HepG2 (cell line): Measurements from ENCODE around the gene IDH3G. TPM values are rescaled to one million over a fixed set of nuclear protein-coding genes. Genes with fewer than 3 reads are reported as not detected.

Experiments
- HMG20A ChIP-seq: IDR thresholded peaks from 2 replicates; pipeline ENCODE4 v1.6.1; 2016; ENCODE audit warnings: borderline replicate concordance
- KMT2B ChIP-seq: IDR thresholded peaks from 2 replicates; pipeline ENCODE4 v1.6.1; 2016; ENCODE audit warnings: missing genetic modification reagents, missing compliant biosample characterization
- PAF1 ChIP-seq: IDR thresholded peaks from 2 replicates; pipeline ENCODE4 v1.6.1; 2016; ENCODE audit warnings: missing genetic modification reagents, missing compliant biosample characterization
- PBX3 ChIP-seq: sonication (generic); formaldehyde crosslinking; IDR thresholded peaks from 2 replicates; pipeline ENCODE4 v1.8.1; 2023; ENCODE audit warnings: missing genetic modification reagents, inconsistent platforms, borderline replicate concordance
- RBFOX2 ChIP-seq: fragments of 200-400 bp; formaldehyde crosslinking; IDR thresholded peaks from 2 replicates; pipeline ENCODE4 v1.6.1; 2017; ENCODE audit warnings: low read depth, mild to moderate bottlenecking, low read length
- SIX1 ChIP-seq: sonication (generic); formaldehyde crosslinking; IDR thresholded peaks from 2 replicates; pipeline ENCODE4 v1.4.0; 2020; ENCODE audit warnings: missing genetic modification reagents, borderline replicate concordance
- YEATS4 ChIP-seq: sonication (generic); formaldehyde crosslinking; IDR thresholded peaks from 2 replicates; pipeline ENCODE4 v1.4.0; 2020; ENCODE audit warnings: missing genetic modification reagents, borderline replicate concordance
- ZNF124 ChIP-seq: sonication (generic); formaldehyde crosslinking; IDR thresholded peaks from 2 replicates; pipeline ENCODE4 v1.4.0; 2020; ENCODE audit warnings: missing genetic modification reagents
- ZNF564 ChIP-seq: sonication (generic); formaldehyde crosslinking; IDR thresholded peaks from 2 replicates; pipeline ENCODE4 v1.8.1; 2023; ENCODE audit warnings: mild to moderate bottlenecking, missing genetic modification reagents
- ZNF782 ChIP-seq: sonication (generic); formaldehyde crosslinking; IDR thresholded peaks from 2 replicates; pipeline ENCODE4 v1.4.0; 2020; ENCODE audit warnings: missing genetic modification reagents, mild to moderate bottlenecking, borderline replicate concordance
- ZNF850 ChIP-seq: sonication (generic); formaldehyde crosslinking; conservative IDR thresholded peaks from 2 replicates; pipeline ENCODE4 v1.9.0; 2021; ENCODE audit warnings: mild to moderate bottlenecking, missing genetic modification reagents
- ZNF878 ChIP-seq: sonication (generic); formaldehyde crosslinking; IDR thresholded peaks from 2 replicates; pipeline ENCODE4 v1.8.1; 2023; ENCODE audit warnings: mild to moderate bottlenecking, missing genetic modification reagents, moderate library complexity
- polyA plus RNA-seq, 8 experiments: library from polyadenylated mRNA; depleted of rRNA in 3 of 8; stranded (reverse) in 7 of 8; unstranded in 1 of 8; fragments of >200 nt; fragmentation: Illumina TruSeq in 4 of 8; extraction: Trizol in 4 of 8; gene quantifications; 2 replicates each; pipeline versions ENCODE4 v1.2.1 to v1.2.3, GENCODE V29; 2011 to 2016; ENCODE audit warnings: low read depth in 4 of 8, missing spikeins in 1 of 8, mixed read lengths in 1 of 8; ENCODE audit not compliant: insufficient read depth in 1 of 8
- total RNA-seq, 5 experiments: library from RNA; depleted of rRNA; stranded (reverse); fragments of >200 nt; fragmentation: Illumina TruSeq; extraction: Trizol; gene quantifications; 2 replicates each; pipeline ENCODE4 v1.2.3, GENCODE V29; 2016; ENCODE audit warnings: low read depth in 1 of 5

IDH3G gene
- total and polyA plus RNA-seq, 2 of the 13 experiments (the other 11 are each of a cell fraction or from before 2014, with no cell fraction given) = 18.7 to 35.5 TPM

- peak; percentile 59; the same call in 1 of the 2 replicates for TF ChIP-seq RBFOX2
- TF ChIP-seq KMT2B (CRISPR knock-in tag) = no peak
- no peak for TF ChIP-seq PAF1
- TF ChIP-seq ZNF878 (CRISPR knock-in tag) = no peak
- TF ChIP-seq ZNF124 (CRISPR knock-in tag) = no peak
- no peak for TF ChIP-seq ZNF564 (CRISPR knock-in tag)
- no peak for TF ChIP-seq ZNF850 (CRISPR knock-in tag)
- no peak for TF ChIP-seq HMG20A (CRISPR knock-in tag)
- no peak for TF ChIP-seq YEATS4
- no peak for TF ChIP-seq SIX1 (CRISPR knock-in tag)
- no peak for TF ChIP-seq ZNF782 (CRISPR knock-in tag)
- TF ChIP-seq PBX3 (CRISPR knock-in tag) = no peak
These were observed 30.0 kb downstream of the IDH3G start, which contains the start of gene PLXNB3 (continued) for GRCh38 chrX:153763989-153764755.
